ENCODE data around the gene GPR25.

GRCh38 chr1:200896531-200897196 is 23.9 kb downstream of the GPR25 start:
- no peak for TF ChIP-seq YY1 (IDR thresholded peaks at IDR 0.05; ENCODE audit: insufficient read depth, insufficient read length)
- no peak for TF ChIP-seq ZNF274 (IDR thresholded peaks at IDR 0.05; ENCODE audit: low read depth, low read length)
- no peak for TF ChIP-seq SUZ12 (IDR thresholded peaks at IDR 0.05; ENCODE audit: extremely low read depth, insufficient read depth, insufficient read length)

All from NT2/D1 (cell line).